ENCODE results near the gene MAN1C1. TPM values are rescaled to one million over a fixed set of nuclear protein-coding genes. Genes with fewer than 3 reads are reported as not detected.

Gene MAN1C1
- total RNA-seq, 1 experiment from 2014 or later = 9.3 TPM

GRCh38 chr1:25809283-25809926 lies 192.8 kb downstream of the MAN1C1 start:
- no peaks in the 10 kb centered on the region for H3K27me3 Mint-ChIP-seq (ENCODE audit: low read depth)
- H3K9me3 Mint-ChIP-seq = no peaks in the 10 kb centered on the region
- H3K9me3 ChIP-seq (ENCODE audit: control insufficient read depth, low read depth, low read length) = no peaks in the 10 kb centered on the region
- H3K4me2 ChIP-seq (ENCODE audit: insufficient read depth, insufficient read length, low read length) = no peak overlapping the region
- no peak overlapping the region for H2BK20ac ChIP-seq (ENCODE audit: low read depth, low read length, poor library complexity, severe bottlenecking)
- DNase-seq = no peak
- H3K23ac ChIP-seq (ENCODE audit: insufficient read length, low read depth, low read length) = no peak overlapping the region
- H4K8ac ChIP-seq (replicated peaks; ENCODE audit: insufficient read length, low read depth, low read length) = no peak overlapping the region
- H3K4me1 ChIP-seq (ENCODE audit: insufficient read depth, low read length) = no peaks in the 10 kb centered on the region
- H2AK5ac ChIP-seq (ENCODE audit: insufficient read length, low read length) = no peak overlapping the region
- H2BK12ac ChIP-seq (ENCODE audit: insufficient read length, low read depth, low read length) = no peak overlapping the region
- no peaks in the 10 kb centered on the region for H4K20me1 ChIP-seq (ENCODE audit: control insufficient read depth, insufficient read depth, insufficient read length)
- no peaks in the 10 kb centered on the region for H3K23me2 ChIP-seq (ENCODE audit: insufficient read length, low read depth, low read length, poor library complexity, severe bottlenecking)
- no peaks in the 10 kb centered on the region for H3K79me2 ChIP-seq (ENCODE audit: insufficient read depth, low read length)
- H3K18ac ChIP-seq (ENCODE audit: insufficient read length, low read depth, low read length) = no peak overlapping the region
- H3T11ph ChIP-seq (ENCODE audit: low read length) = no peak overlapping the region
- no peak overlapping the region for H2BK15ac ChIP-seq (ENCODE audit: low read depth, low read length)
- H3K79me1 ChIP-seq (ENCODE audit: insufficient read depth, low read depth, low read length, poor library complexity, severe bottlenecking) = no peaks in the 10 kb centered on the region
- no peak overlapping the region for H3K27ac ChIP-seq (ENCODE audit: insufficient read length, low read depth, low read length)
- H4K91ac ChIP-seq (ENCODE audit: insufficient read length, low read depth, low read length) = no peak overlapping the region
- H2BK120ac ChIP-seq (ENCODE audit: low read depth, low read length, poor library complexity, severe bottlenecking) = no peak overlapping the region
- H3K27ac Mint-ChIP-seq = peak overlapping the region in 1 of 3 experiments; percentile 16; a peak in 1 of 7 replicates
- no CpG with 5 or more reads among the region's 18 CpGs for WGBS (ENCODE audit: extremely low coverage, insufficient read length, low lambda C conversion rate)
- no peak overlapping the region for H2AFZ ChIP-seq (ENCODE audit: low read length)
- TF ChIP-seq, protein P1, sequence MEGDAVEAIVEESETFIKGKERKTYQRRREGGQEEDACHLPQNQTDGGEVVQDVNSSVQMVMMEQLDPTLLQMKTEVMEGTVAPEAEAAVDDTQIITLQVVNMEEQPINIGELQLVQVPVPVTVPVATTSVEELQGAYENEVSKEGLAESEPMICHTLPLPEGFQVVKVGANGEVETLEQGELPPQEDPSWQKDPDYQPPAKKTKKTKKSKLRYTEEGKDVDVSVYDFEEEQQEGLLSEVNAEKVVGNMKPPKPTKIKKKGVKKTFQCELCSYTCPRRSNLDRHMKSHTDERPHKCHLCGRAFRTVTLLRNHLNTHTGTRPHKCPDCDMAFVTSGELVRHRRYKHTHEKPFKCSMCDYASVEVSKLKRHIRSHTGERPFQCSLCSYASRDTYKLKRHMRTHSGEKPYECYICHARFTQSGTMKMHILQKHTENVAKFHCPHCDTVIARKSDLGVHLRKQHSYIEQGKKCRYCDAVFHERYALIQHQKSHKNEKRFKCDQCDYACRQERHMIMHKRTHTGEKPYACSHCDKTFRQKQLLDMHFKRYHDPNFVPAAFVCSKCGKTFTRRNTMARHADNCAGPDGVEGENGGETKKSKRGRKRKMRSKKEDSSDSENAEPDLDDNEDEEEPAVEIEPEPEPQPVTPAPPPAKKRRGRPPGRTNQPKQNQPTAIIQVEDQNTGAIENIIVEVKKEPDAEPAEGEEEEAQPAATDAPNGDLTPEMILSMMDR (conservative IDR thresholded peaks at IDR 0.05) = no peak
- H2BK5ac ChIP-seq (ENCODE audit: insufficient read length, low read length) = no peak overlapping the region
- H3K27me3 ChIP-seq (ENCODE audit: insufficient read depth, low read length) = no peaks in the 10 kb centered on the region
- H3K14ac ChIP-seq (ENCODE audit: insufficient read depth, low read length) = no peak overlapping the region
- H3K4me1 Mint-ChIP-seq = peaks cover 2 to 10% of the 10 kb centered on the region in 2 experiments; a peak in 3 of 4 replicates
- H4K5ac ChIP-seq (ENCODE audit: insufficient read length, low read depth, low read length) = no peak overlapping the region
- H3K56ac ChIP-seq (ENCODE audit: insufficient read length, low read depth, low read length) = no peak overlapping the region
- no peak overlapping the region for H3K9ac ChIP-seq (ENCODE audit: extremely low read depth, insufficient read length, low read length)
- no peak overlapping the region; a peak in 1 of 5 replicates for H3K4me3 Mint-ChIP-seq
- no peak overlapping the region for H3K4ac ChIP-seq (ENCODE audit: low read depth, low read length)
- H3K36me3 Mint-ChIP-seq (ENCODE audit: insufficient read depth in 1 of 3, low read depth in 3 of 3) = peaks cover 14 to 63% (median 38%) of the 10 kb centered on the region in 3 experiments; a peak in 6 of 7 replicates
